ENCODE measurements around the gene FLVCR2. TPM values are rescaled to one million over a fixed set of nuclear protein-coding genes. Genes with fewer than 3 reads are reported as not detected.

FLVCR2 gene
- total RNA-seq, 1 donor from 2014 or later: 28.6 TPM

DNA sequence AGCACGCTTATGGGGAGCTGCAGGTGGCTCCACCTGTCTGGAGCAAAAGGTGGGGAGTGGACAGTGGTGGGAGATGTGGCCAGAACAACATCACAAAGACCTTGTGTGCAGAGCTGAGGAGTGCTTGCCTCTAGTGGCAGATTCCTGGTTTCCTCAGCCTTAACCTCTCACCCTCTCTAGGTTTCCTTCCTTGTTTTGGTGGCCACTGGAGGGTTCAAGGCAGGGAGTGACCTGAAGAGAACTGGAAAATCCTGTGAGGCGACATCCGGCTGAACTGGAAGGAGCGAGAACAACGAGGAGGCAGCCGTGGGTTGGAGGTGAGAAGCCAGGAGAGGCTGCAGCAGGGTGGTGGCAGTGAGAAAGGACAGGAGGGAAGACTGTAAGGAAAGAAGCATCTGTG is 6.3 kb upstream of the FLVCR2 start:
- ATAC-seq (peak; percentile 73), DNase-seq (no peak)
- Histone ChIP-seq H3K27ac (no peak overlapping the region), H3K36me3 (no peaks in the 10 kb centered on the region), H3K4me1 (no peaks in the 10 kb centered on the region), H3K27me3 (no peaks in the 10 kb centered on the region), H3K9me3 (no peaks in the 10 kb centered on the region), H3K4me3 (no peak overlapping the region)
- intact Hi-C loops (cut with DNase I): no loop called here
- TF ChIP-seq CTCF (IDR thresholded peaks at IDR 0.05): no peak

- no peak for TF ChIP-seq CTCF (IDR thresholded peaks at IDR 0.05)
- Histone ChIP-seq H3K4me3 (no peak overlapping the region), H3K27me3 (no peaks in the 10 kb centered on the region), H3K9me3 (no peaks in the 10 kb centered on the region), H3K27ac (no peak overlapping the region), H3K36me3 (no peaks in the 10 kb centered on the region), H3K4me1 (peaks cover 6% of the 10 kb centered on the region)
- ATAC-seq (no peak), DNase-seq (no peak)
- intact Hi-C loops (cut with DNase I): loop anchor here (5.0 kb wide), 1 partner anchor 75 kb away; no protein-coding TSS in a partner anchor
These were observed 1.3 kb upstream of the FLVCR2 start for GRCh38 chr14:75577090-75577489.

DNA sequence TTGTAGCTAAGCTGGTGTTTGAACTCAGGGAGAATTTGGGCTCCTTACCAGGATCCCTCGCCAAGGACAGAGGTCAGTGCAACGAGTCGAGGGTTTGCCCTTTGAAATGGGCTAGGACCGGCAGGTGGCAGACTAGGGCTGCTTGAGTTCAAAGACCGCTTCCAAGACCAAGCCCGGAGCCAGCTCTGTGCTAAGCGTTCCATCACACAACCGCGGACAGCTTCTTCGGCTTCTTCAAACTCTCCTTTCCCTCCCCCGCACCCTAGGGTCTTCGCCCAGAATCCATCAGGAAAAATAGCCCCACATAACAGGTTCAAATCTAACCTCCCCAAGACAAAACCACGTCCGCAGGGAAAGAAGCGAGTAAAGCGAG is 705 bp upstream of the FLVCR2 start:
- H3K9me3 ChIP-seq: no peaks in the 10 kb centered on the region
- peak; percentile 71 for TF ChIP-seq CTCF (IDR thresholded peaks at IDR 0.05)
- peak overlapping the region; percentile 70 for H3K4me3 ChIP-seq
- DNase-seq (peak; percentile 92), ATAC-seq (peak; percentile 89)
- no peaks in the 10 kb centered on the region for H3K27me3 ChIP-seq
- peak overlapping the region; percentile 83 for H3K27ac ChIP-seq
- intact Hi-C loops (cut with DNase I): loop anchor here (5.0 kb wide), 1 partner anchor 75 kb away; no protein-coding TSS in a partner anchor
- H3K4me1 ChIP-seq: peaks cover 6% of the 10 kb centered on the region
- no peaks in the 10 kb centered on the region for H3K36me3 ChIP-seq

DNA sequence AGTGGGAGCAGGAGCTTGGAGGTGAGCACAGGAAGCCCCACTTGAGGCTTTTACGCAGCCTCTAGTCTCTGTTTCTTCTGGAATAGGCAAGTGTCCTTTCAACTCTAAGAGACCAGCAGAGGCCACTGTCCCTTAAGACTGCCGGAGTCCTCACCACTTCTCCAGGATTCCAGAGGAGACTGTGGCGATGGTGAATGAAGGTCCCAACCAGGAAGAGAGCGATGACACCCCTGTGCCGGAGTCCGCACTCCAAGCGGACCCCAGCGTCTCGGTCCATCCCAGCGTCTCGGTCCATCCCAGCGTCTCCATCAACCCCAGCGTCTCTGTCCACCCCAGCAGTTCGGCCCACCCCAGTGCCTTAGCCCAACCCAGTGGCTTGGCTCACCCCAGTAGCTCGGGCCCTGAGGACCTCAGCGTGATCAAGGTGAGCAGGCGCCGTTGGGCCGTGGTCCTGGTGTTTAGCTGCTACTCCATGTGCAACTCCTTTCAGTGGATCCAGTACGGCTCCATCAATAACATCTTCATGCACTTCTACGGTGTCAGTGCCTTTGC is 442 bp downstream of the FLVCR2 start:
- Histone ChIP-seq H3K4me1 (peaks cover 6% of the 10 kb centered on the region), H3K36me3 (no peaks in the 10 kb centered on the region), H3K27me3 (no peaks in the 10 kb centered on the region), H3K27ac (peak overlapping the region; percentile 83), H3K4me3 (peak overlapping the region; percentile 70), H3K9me3 (no peaks in the 10 kb centered on the region)
- intact Hi-C loops (cut with DNase I): loop anchor here (5.0 kb wide), 1 partner anchor 73 kb away; no protein-coding TSS in a partner anchor
- TF ChIP-seq CTCF (IDR thresholded peaks at IDR 0.05): peak; percentile 26
- ATAC-seq (peak; percentile 73), DNase-seq (peak; percentile 69)

DNA sequence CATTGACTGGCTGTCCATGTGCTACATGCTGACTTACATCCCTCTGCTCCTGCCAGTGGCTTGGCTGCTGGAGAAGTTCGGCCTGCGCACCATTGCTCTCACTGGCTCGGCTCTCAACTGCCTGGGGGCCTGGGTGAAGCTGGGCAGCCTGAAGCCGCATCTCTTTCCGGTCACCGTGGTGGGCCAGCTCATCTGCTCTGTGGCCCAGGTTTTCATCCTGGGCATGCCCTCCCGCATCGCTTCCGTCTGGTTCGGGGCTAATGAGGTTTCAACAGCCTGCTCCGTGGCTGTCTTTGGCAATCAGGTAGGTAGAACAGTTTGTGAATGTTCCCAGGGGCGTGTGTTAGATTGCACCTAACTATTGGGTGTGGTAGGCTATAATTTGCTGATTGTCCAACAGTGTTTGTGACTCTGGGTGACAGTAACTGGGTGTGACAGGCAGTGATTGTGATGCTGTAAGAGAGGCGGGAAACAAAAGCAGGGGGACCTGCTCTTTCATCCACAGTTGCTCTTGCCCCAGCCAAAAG is 981 bp downstream of the FLVCR2 start:
- DNase-seq (peak; percentile 66), ATAC-seq (peak; percentile 42)
- Histone ChIP-seq H3K27ac (peak overlapping the region; percentile 83), H3K36me3 (no peaks in the 10 kb centered on the region), H3K9me3 (no peaks in the 10 kb centered on the region), H3K4me1 (peaks cover 6% of the 10 kb centered on the region), H3K27me3 (no peaks in the 10 kb centered on the region), H3K4me3 (peak overlapping the region; percentile 70)
- intact Hi-C loops (cut with DNase I): loop anchor here (5.0 kb wide), 1 partner anchor 73 kb away; no protein-coding TSS in a partner anchor
- no peak for TF ChIP-seq CTCF (IDR thresholded peaks at IDR 0.05)

All from upper lobe of right lung (tissue), 1 donor.